HFFc6 (cell line): ENCODE data around the gene PAQR5. TPM values are rescaled to one million over a fixed set of nuclear protein-coding genes. Genes with fewer than 3 reads are reported as not detected.
A peak's percentile ranks its signal among the peaks of the same experiment; 100 is the strongest.
"Not testable (repeated sequence)": the region's sequence is repeated elsewhere in the genome, so short reads cannot be mapped to it uniquely, and the experiment has no call there.

Experiments used
- DNase-seq: peaks from one replicate; pipeline ENCODE4 v3.0.0-alpha.2; 2018
- H3K27ac Mint-ChIP-seq: 2 replicates; pipeline ENCODE4 v1.8.0; 2020; ENCODE audit warnings: mild to moderate bottlenecking, mixed read lengths
- H3K27me3 Mint-ChIP-seq: 2 replicates; pipeline ENCODE4 v1.8.0; 2021; ENCODE audit warnings: mild to moderate bottlenecking, moderate library complexity, mixed read lengths; ENCODE audit not compliant: insufficient read depth
- H3K36me3 Mint-ChIP-seq: 2 replicates; pipeline ENCODE4 v1.8.0; 2021; ENCODE audit warnings: low read depth, mixed read lengths
- H3K4me1 Mint-ChIP-seq: 2 replicates; pipeline ENCODE4 v1.8.0; 2020; ENCODE audit warnings: low read depth, mixed read lengths
- H3K4me3 Mint-ChIP-seq: 2 replicates; pipeline ENCODE4 v1.8.0; 2020; ENCODE audit warnings: mild to moderate bottlenecking, moderate library complexity, mixed read lengths
- H3K9me3 Mint-ChIP-seq: 2 replicates; pipeline ENCODE4 v1.8.0; 2020; ENCODE audit warnings: mild to moderate bottlenecking, mixed read lengths
- total RNA-seq, 6 experiments: library from RNA; stranded (reverse); fragmentation: NEBNext Ultra II Directional; extraction: Animal tissue kit (Norgen Biotek cat#: 25700); gene quantifications; 2 replicates in 1 of 6; 3 replicates in 5 of 6; pipeline ENCODE4 v1.2.3, GENCODE V29; 2021
- TF ChIP-seq, protein P1 (sequence below): fragments of 200-600 bp; sonication (generic); IDR thresholded peaks from 2 replicates; pipeline ENCODE4 v1.5.0; 2021; ENCODE audit warnings: antibody characterized with exemption, mild to moderate bottlenecking

Gene PAQR5
- total RNA-seq, 6 experiments from 2014 or later = 1.3 to 2.2 (median 1.6) TPM

DNA sequence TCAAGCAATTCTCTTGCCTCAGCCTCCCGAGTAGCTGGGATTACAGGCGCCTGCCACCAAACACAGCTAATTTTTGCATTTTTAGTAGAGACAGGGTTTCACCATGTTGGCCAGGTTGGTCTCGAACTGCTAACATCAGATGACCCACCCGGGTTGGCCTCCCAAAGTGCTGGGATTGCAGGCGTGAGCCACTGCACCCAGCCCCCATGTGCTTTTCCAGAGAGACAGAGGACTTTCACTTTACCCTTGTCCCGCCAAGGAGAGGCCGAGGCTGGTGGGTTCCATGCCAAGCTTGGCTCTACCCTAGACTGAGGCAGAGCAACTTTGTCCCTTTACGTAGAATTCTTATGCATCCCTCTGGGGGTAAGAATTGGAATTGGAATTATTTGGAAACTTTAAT is 2.4 kb downstream of the PAQR5 start:
- TF ChIP-seq, protein P1, sequence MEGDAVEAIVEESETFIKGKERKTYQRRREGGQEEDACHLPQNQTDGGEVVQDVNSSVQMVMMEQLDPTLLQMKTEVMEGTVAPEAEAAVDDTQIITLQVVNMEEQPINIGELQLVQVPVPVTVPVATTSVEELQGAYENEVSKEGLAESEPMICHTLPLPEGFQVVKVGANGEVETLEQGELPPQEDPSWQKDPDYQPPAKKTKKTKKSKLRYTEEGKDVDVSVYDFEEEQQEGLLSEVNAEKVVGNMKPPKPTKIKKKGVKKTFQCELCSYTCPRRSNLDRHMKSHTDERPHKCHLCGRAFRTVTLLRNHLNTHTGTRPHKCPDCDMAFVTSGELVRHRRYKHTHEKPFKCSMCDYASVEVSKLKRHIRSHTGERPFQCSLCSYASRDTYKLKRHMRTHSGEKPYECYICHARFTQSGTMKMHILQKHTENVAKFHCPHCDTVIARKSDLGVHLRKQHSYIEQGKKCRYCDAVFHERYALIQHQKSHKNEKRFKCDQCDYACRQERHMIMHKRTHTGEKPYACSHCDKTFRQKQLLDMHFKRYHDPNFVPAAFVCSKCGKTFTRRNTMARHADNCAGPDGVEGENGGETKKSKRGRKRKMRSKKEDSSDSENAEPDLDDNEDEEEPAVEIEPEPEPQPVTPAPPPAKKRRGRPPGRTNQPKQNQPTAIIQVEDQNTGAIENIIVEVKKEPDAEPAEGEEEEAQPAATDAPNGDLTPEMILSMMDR = peak; percentile 19; the same call in 1 of the 2 replicates
- Mint-ChIP-seq H3K27me3 (peaks cover 27% of the 10 kb centered on the region), H3K4me1 (peaks cover 35% of the 10 kb centered on the region)
- not testable (repeated sequence) for H3K4me3 Mint-ChIP-seq, DNase-seq, H3K27ac Mint-ChIP-seq, H3K36me3 Mint-ChIP-seq, H3K9me3 Mint-ChIP-seq

DNA sequence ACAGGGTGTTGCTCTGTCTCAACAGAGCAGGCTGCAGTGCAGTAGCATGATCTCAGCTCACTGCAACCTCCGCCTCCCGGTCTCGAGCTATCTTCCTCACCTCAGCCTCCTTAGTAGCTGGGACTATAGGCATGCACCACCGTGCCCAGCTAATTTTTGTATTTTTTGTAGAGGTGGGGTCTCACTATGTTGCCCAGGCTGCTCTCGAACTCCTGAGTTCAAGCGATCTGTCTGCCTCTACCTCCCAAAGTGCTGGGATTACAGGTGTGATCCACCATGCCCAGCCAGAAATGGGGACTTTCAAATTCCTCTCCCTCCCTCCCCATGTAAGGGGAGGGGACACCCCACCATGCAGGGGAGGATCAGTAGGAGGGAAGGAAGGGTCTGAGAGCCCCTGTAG is 3.4 kb downstream of the PAQR5 start:
- Mint-ChIP-seq H3K4me1 (peaks cover 42% of the 10 kb centered on the region), H3K27me3 (peaks cover 23% of the 10 kb centered on the region)
- not testable (repeated sequence) for H3K27ac Mint-ChIP-seq, H3K9me3 Mint-ChIP-seq, DNase-seq, H3K36me3 Mint-ChIP-seq, H3K4me3 Mint-ChIP-seq

DNA sequence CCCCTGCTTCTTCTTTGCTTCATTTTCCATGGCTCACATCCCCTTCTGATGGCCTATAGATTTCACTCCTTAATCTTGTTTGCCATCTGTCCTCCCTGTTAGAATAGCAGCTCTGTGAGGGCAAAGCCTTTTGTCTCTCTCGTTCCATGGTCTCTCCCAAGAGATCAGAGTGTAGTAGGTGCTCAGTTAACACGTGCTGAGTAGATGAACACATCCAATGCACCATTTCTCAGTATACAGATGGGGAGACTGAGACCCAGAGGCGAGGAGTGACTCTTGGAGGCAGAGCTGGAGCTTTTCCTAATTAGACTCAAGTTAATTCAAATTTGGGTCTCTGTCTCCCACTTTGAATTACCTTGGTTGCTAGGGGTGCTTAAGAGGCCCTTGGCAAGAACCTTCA is 4.2 kb downstream of the PAQR5 start:
- H3K4me1 Mint-ChIP-seq = peaks cover 48% of the 10 kb centered on the region
- TF ChIP-seq, protein P1 = no peak

DNA sequence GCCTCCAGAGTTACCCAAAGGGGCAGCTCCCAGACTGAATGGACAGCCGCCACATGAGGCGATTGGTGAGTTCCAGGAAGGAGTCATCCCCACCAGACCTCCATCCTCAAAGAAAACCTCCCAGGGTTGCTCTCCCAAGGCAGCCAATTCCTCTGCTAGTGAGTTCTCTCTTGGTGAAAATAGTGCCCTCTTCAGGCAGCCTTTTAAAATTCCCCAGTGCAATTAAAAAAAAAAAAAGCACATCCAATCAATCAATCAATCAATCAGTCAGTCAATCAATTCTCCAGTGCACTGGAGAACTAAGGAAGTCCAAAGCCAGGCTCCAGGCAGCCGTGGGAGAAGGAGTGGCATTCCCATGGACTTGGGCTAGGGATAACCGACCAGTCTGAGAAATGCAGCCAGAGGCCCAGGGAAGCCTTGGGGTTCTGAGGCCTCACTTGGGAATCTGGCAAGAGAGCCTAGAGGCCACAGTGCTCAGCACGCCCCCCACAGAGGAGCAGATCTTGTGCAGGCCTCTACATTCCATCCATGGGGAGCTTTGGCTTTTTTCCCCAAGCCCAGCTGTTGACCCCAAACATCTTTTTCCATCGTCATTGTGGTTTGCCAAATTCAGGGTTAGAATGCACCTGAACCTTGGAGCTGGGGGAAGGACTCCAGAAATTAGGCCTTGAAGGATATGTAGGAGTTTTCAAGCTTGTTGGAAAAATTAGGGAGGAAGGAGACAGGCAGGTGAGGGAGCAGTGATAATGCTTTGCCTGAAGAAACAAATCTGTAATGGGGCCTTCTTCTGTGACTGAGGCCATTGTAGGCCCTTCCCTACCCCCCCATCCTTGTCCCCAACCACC is 4.8 kb downstream of the PAQR5 start:
- no peak for DNase-seq
- H3K27me3 Mint-ChIP-seq = peaks cover 13% of the 10 kb centered on the region
- TF ChIP-seq, protein P1 = peak; percentile 71
- peak overlapping the region; percentile 90 for H3K27ac Mint-ChIP-seq
- peaks cover 9% of the 10 kb centered on the region for H3K36me3 Mint-ChIP-seq
- peaks cover 48% of the 10 kb centered on the region for H3K4me1 Mint-ChIP-seq
- no peak overlapping the region for H3K4me3 Mint-ChIP-seq
- no peaks in the 10 kb centered on the region for H3K9me3 Mint-ChIP-seq

More for the DNA sequence above, 4.2 kb downstream of the PAQR5 start:
- Mint-ChIP-seq H3K36me3 (peaks cover 9% of the 10 kb centered on the region), H3K27me3 (peaks cover 15% of the 10 kb centered on the region), H3K27ac (peak overlapping the region; percentile 90; the same call in 1 of the 2 replicates), H3K4me3 (no peak overlapping the region), H3K9me3 (no peaks in the 10 kb centered on the region)
- no peak for DNase-seq

DNA sequence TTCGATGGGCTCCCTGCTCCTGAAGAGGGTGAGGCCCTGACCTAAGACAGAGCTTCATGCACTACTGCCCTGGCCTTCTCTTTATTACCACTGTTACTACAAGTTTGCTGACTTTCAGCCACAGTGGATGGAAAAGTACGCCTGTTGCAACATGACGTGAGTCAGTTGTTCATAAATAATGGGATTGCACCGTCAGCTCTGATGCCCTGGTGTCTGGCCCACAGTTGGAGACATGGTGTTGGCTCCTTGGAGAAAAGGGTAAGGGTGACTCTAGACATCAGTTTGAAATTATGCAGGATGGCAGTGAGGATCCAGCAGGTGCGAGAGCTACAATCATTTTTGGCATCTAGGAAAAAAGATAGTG is 5.5 kb downstream of the PAQR5 start:
- DNase-seq = peak; percentile 82
- H3K4me1 Mint-ChIP-seq = peaks cover 48% of the 10 kb centered on the region
- H3K9me3 Mint-ChIP-seq = no peaks in the 10 kb centered on the region
- peak overlapping the region; percentile 90 for H3K27ac Mint-ChIP-seq
- TF ChIP-seq, protein P1 = no peak
- no peak overlapping the region for H3K4me3 Mint-ChIP-seq
- peaks cover 9% of the 10 kb centered on the region for H3K36me3 Mint-ChIP-seq
- peaks cover 14% of the 10 kb centered on the region for H3K27me3 Mint-ChIP-seq

DNA sequence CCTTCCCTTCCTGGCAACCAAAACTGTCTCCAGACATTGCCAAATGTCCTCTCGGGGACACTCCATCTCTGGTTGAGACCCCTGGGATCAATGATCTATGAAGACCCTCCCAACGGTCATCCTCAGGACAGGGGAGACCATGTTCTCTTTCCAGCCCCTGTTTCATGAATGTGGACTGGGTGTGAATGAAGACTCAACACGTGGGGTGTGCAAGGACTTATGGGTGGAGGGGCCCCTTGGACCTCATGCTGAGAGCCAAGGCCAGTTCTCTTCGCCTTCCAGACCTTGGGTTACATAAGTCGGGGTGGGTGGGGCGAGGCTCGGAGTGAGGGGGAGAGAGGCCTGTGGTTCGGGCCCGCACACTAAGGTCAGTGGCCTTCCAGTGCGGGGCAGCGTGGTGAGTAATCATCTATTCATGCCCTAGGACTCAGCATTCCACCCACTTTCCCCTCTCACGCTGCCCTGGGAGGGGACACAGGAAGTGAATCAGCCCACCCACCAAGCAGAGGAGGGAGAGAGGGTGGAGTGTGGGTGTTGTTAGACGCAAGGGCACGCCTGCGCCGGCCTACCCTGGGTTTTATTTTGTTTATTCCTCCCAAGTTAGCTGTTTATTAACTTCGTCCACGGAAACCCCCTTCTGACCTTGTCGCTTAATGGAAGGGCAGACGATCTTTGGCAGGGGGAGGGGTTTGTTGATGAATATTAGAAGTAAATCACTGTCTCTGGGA is 6.7 kb downstream of the PAQR5 start:
- H3K4me3 Mint-ChIP-seq = peak overlapping the region; percentile 40; the same call in 1 of the 2 replicates
- H3K4me1 Mint-ChIP-seq = peaks cover 48% of the 10 kb centered on the region
- H3K9me3 Mint-ChIP-seq = no peaks in the 10 kb centered on the region
- peaks cover 9% of the 10 kb centered on the region for H3K36me3 Mint-ChIP-seq
- DNase-seq = peak; percentile 67
- H3K27me3 Mint-ChIP-seq = peaks cover 13% of the 10 kb centered on the region
- TF ChIP-seq, protein P1 = no peak
- H3K27ac Mint-ChIP-seq = peak overlapping the region; percentile 90
